SK-N-SH (cell line): ENCODE measurements around the gene P2RY13. TPM values are rescaled to one million over a fixed set of nuclear protein-coding genes. Genes with fewer than 3 reads are reported as not detected.

Experiments
- CTCF ChIA-PET: fragments of 300-600, 350-600 bp; formaldehyde crosslinking; extraction: SDS; loops from one replicate; lab custom pipeline; 2021; lab: Yijun Ruan, JAX
- POLR2A ChIA-PET: fragments of 350-600 bp; sonication (Branson Sonifier 250); formaldehyde crosslinking; extraction: SDS; loops from one replicate; lab custom pipeline; 2020; ENCODE audit warnings: antibody characterized with exemption, inconsistent platforms; lab: Yijun Ruan, JAX
- DNase-seq: peaks from one replicate; pipeline ENCODE4 v3.0.0; 2012
- H2AFZ ChIP-seq: fragments of 200-600 bp; sonication (generic); 2 replicates; pipeline ENCODE4 v1.8.1; 2016; ENCODE audit warnings: antibody characterized with exemption, mild to moderate bottlenecking, low read depth
- H3F3A ChIP-seq: fragments of 200-600 bp; sonication (generic); replicated peaks from 2 replicates; pipeline ENCODE3; 2016; ENCODE audit warnings: antibody characterized with exemption, mild to moderate bottlenecking; ENCODE audit not compliant: insufficient read depth
- H3K27ac ChIP-seq, 2 experiments: fragments of 200-500 bp in 1 of 2; fragments of 200-600 bp in 1 of 2; sonication (Bioruptor generic) in 1 of 2; sonication (generic), shearing (Covaris generic) in 1 of 2; 2 replicates each; pipeline versions ENCODE4 v1.5.1 to v1.6.1; 2014 to 2016; ENCODE audit warnings: low read depth in 2 of 2, inconsistent platforms in 1 of 2, low read length in 1 of 2, mild to moderate bottlenecking in 1 of 2, mixed read lengths in 1 of 2
- H3K27me3 ChIP-seq: fragments of 200-600 bp; sonication (generic), shearing (Covaris generic); 2 replicates; pipeline ENCODE4 v1.6.1; 2016; ENCODE audit warnings: mixed run types; ENCODE audit not compliant: insufficient read depth
- H3K36me3 ChIP-seq, 2 experiments: fragments of 200-500 bp in 1 of 2; fragments of 200-600 bp in 1 of 2; sonication (Bioruptor generic) in 1 of 2; sonication (generic) in 1 of 2; replicated peaks in 1 of 2; 2 replicates each; pipeline versions ENCODE3 to v1.5.1; 2014 to 2016; ENCODE audit warnings: low read length in 1 of 2, mild to moderate bottlenecking in 1 of 2; ENCODE audit not compliant: insufficient read depth in 2 of 2, control insufficient read depth in 1 of 2
- H3K4me1 ChIP-seq, 2 experiments: fragments of 200-500 bp in 1 of 2; fragments of 200-600 bp in 1 of 2; sonication (Bioruptor generic) in 1 of 2; sonication (generic), shearing (Covaris generic) in 1 of 2; 2 replicates each; pipeline versions ENCODE4 v1.5.1 to v1.6.1; 2014 to 2016; ENCODE audit warnings: low read depth in 1 of 2, low read length in 1 of 2, mixed run types in 1 of 2; ENCODE audit not compliant: insufficient read depth in 2 of 2, control insufficient read depth in 1 of 2
- H3K4me2 ChIP-seq: fragments of 200-600 bp; sonication (generic), shearing (Covaris generic); 2 replicates; pipeline ENCODE4 v1.6.1; 2017; ENCODE audit warnings: mixed run types
- H3K4me3 ChIP-seq, 2 experiments: fragments of 200-500 bp in 1 of 2; fragments of 200-600 bp in 1 of 2; sonication (Bioruptor generic) in 1 of 2; sonication (generic), shearing (Covaris generic) in 1 of 2; 2 replicates each; pipeline versions ENCODE4 v1.5.1 to v1.8.1; 2014 to 2016; ENCODE audit warnings: low read depth in 2 of 2, inconsistent platforms in 1 of 2, low read length in 1 of 2, mild to moderate bottlenecking in 1 of 2, mixed read lengths in 1 of 2, moderate library complexity in 1 of 2
- H3K79me2 ChIP-seq: fragments of 200-600 bp; sonication (generic); 2 replicates; pipeline ENCODE4 v1.8.1; 2017; ENCODE audit warnings: mild to moderate bottlenecking; ENCODE audit not compliant: insufficient read depth
- H3K9ac ChIP-seq: fragments of 200-600 bp; sonication (generic); 2 replicates; pipeline ENCODE4 v1.6.1; 2017; ENCODE audit warnings: mixed run types
- H3K9me2 ChIP-seq: fragments of 200-600 bp; sonication (generic); 2 replicates; pipeline ENCODE4 v1.6.1; 2017; ENCODE audit warnings: mixed run types
- H3K9me3 ChIP-seq: fragments of 200-600 bp; sonication (generic); 2 replicates; pipeline ENCODE4 v1.6.1; 2017; ENCODE audit warnings: mixed run types, mild to moderate bottlenecking, moderate library complexity
- H4K20me1 ChIP-seq: fragments of 200-600 bp; sonication (generic); 2 replicates; pipeline ENCODE4 v1.6.1; 2017; ENCODE audit warnings: mild to moderate bottlenecking, mixed run types; ENCODE audit not compliant: insufficient read depth
- ELF1 ChIP-seq: IDR thresholded peaks from 2 replicates; pipeline ENCODE4 v1.4.0; 2012
- EP300 ChIP-seq, 2 experiments: IDR thresholded peaks; 2 replicates each; pipeline versions ENCODE4 v1.4.0 to v1.6.1; 2012; ENCODE audit warnings: borderline replicate concordance in 1 of 2, low read depth in 1 of 2, low read length in 1 of 2
- EZH2phosphoT487 ChIP-seq: fragments of 200-600 bp; sonication (generic); IDR thresholded peaks from 2 replicates; pipeline ENCODE4 v1.6.1; 2017; ENCODE audit warnings: low read depth, mixed run types, mild to moderate bottlenecking, antibody characterized with exemption, moderate library complexity, borderline replicate concordance
- FOSL2 ChIP-seq: IDR thresholded peaks from 2 replicates; pipeline ENCODE4 v1.4.0; 2012; ENCODE audit warnings: low read depth, mild to moderate bottlenecking, moderate library complexity, borderline replicate concordance
- FOXJ3 ChIP-seq: sonication (generic); formaldehyde crosslinking; IDR thresholded peaks from 2 replicates; pipeline ENCODE4 v1.5.1; 2020; ENCODE audit warnings: mild to moderate bottlenecking, missing genetic modification reagents
- GABPA ChIP-seq: IDR thresholded peaks from 2 replicates; pipeline ENCODE4 v1.4.0; 2012; ENCODE audit warnings: low read depth, mild to moderate bottlenecking
- GATA2 ChIP-seq: sonication (generic); formaldehyde crosslinking; IDR thresholded peaks from 2 replicates; pipeline ENCODE4 v1.5.0; 2020; ENCODE audit warnings: mild to moderate bottlenecking, missing genetic modification reagents
- IRF3 ChIP-seq: fragments of 150-350 bp; IDR thresholded peaks from 2 replicates; pipeline ENCODE4 v1.6.1; 2016; ENCODE audit warnings: mild to moderate bottlenecking, low read depth, low read length
- MAX ChIP-seq: IDR thresholded peaks from 2 replicates; pipeline ENCODE4 v1.4.0; 2012; ENCODE audit warnings: low read depth
- MEF2A ChIP-seq: IDR thresholded peaks from 2 replicates; pipeline ENCODE4 v1.4.0; 2012; ENCODE audit warnings: low read depth, borderline replicate concordance
- NFIC ChIP-seq: IDR thresholded peaks from 2 replicates; pipeline ENCODE4 v1.4.0; 2012; ENCODE audit warnings: borderline replicate concordance
- NRF1 ChIP-seq: IDR thresholded peaks from 2 replicates; pipeline ENCODE4 v1.6.1; 2012; ENCODE audit warnings: low read depth, mild to moderate bottlenecking, low read length
- PBX3 ChIP-seq: IDR thresholded peaks from 2 replicates; pipeline ENCODE4; 2012
- RXRA ChIP-seq: IDR thresholded peaks from 2 replicates; pipeline ENCODE4 v1.4.0; 2012; ENCODE audit warnings: low read depth, mild to moderate bottlenecking, borderline replicate concordance
- SMC3 ChIP-seq: IDR thresholded peaks from 2 replicates; pipeline ENCODE4 v1.6.1; 2012; ENCODE audit warnings: low read depth, low read length, improper control_type of control experiment
- TCF12 ChIP-seq: IDR thresholded peaks from 2 replicates; pipeline ENCODE4 v1.4.0; 2012
- TEAD4 ChIP-seq: IDR thresholded peaks from 2 replicates; pipeline ENCODE4 v1.4.0; 2012; ENCODE audit warnings: mild to moderate bottlenecking, borderline replicate concordance; ENCODE audit not compliant: insufficient read depth
- USF2 ChIP-seq: fragments of 150-350 bp; IDR thresholded peaks from 2 replicates; pipeline ENCODE4 v1.6.1; 2017; ENCODE audit warnings: antibody characterized with exemption, low read length, low read depth, borderline replicate concordance
- YY1 ChIP-seq: IDR thresholded peaks from 2 replicates; pipeline ENCODE4 v1.4.0; 2012; ENCODE audit warnings: low read depth, mild to moderate bottlenecking
- WGBS: methylation state at CpG from one replicate; pipeline ENCODE4 v1.1.6; 2017; ENCODE audit warnings: low lambda C conversion rate; 5-methylcytosine and 5-hydroxymethylcytosine counted together
- polyA plus RNA-seq, 3 experiments: library from polyadenylated mRNA; depleted of rRNA; stranded (reverse); fragments of >200 nt; gene quantifications; 2 replicates each; pipeline ENCODE4 v1.2.3, GENCODE V29; 2012

P2RY13 gene
- polyA plus RNA-seq, 1 of the 3 experiments (the other 2 are of a cell fraction) = not detected

- Histone ChIP-seq H3K36me3 (no peaks in the 10 kb centered on the region), H4K20me1 (no peaks in the 10 kb centered on the region), H3K9me2 (no peaks in the 10 kb centered on the region), H3K9me3 (no peaks in the 10 kb centered on the region), H3K27ac (peak overlapping the region; percentile 68 to 85; a peak in 3 of 4 replicates), H3K79me2 (no peaks in the 10 kb centered on the region), H3F3A (peaks cover 26% of the 10 kb centered on the region), H3K4me3 (peak overlapping the region; percentile 12 to 32; a peak in 2 of 4 replicates), H3K9ac (peak overlapping the region; percentile 45; the same call in 1 of the 2 replicates), H3K4me1 (peaks cover 0 to 13% of the 10 kb centered on the region in 2 experiments; a peak in 2 of 4 replicates), H2AFZ (peak overlapping the region; percentile 2; the same call in 1 of the 2 replicates), H3K4me2 (peak overlapping the region; percentile 62), H3K27me3 (peaks cover 4% of the 10 kb centered on the region; the same call in 1 of the 2 replicates)
- DNase-seq = no peak
- TF ChIP-seq GATA2 (CRISPR knock-in tag) (no peak), ELF1 (peak; percentile 5; the same call in 1 of the 2 replicates)
- ChIA-PET CTCF (interaction anchor here (1.5 kb wide), 1 partner anchor 138 kb away, joined by 6 read pairs; no protein-coding TSS in a partner anchor), POLR2A (no interaction called here)
- WGBS = 48% methylated on average over 4 of the region's 4 CpGs
Measured at GRCh38 chr3:151305775-151306151, 23.6 kb downstream of the P2RY13 start.

GRCh38 chr3:151305060-151305774, 24.1 kb downstream of the P2RY13 start:
- WGBS = 16% methylated on average over 7 of the region's 7 CpGs
- Histone ChIP-seq H2AFZ (peak overlapping the region; percentile 2; the same call in 1 of the 2 replicates), H3K4me2 (peak overlapping the region; percentile 62), H3K79me2 (no peaks in the 10 kb centered on the region), H3K4me3 (peak overlapping the region; percentile 12 to 32; a peak in 2 of 4 replicates), H3K9me2 (no peaks in the 10 kb centered on the region), H3K27ac (peak overlapping the region; percentile 68 to 85; a peak in 3 of 4 replicates), H3K9me3 (no peaks in the 10 kb centered on the region), H3K36me3 (no peaks in the 10 kb centered on the region), H3K9ac (peak overlapping the region; percentile 45; the same call in 1 of the 2 replicates), H3K4me1 (peaks cover 0 to 13% of the 10 kb centered on the region in 2 experiments; a peak in 2 of 4 replicates), H3F3A (peaks cover 26% of the 10 kb centered on the region), H4K20me1 (no peaks in the 10 kb centered on the region), H3K27me3 (peaks cover 4% of the 10 kb centered on the region; the same call in 1 of the 2 replicates)
- peak; percentile 4 for DNase-seq
- POLR2A ChIA-PET = no interaction called here
- CTCF ChIA-PET = interaction anchor here (1.0 to 1.5 kb wide), 4 partner anchors 13 to 137 kb away, joined by 4 to 6 read pairs (median 4); no protein-coding TSS in a partner anchor
- TF ChIP-seq MAX = peak; percentile 68
- TF ChIP-seq MEF2A = no peak
- no peak for TF ChIP-seq NRF1
- TF ChIP-seq IRF3 = no peak
- TF ChIP-seq EP300 (IDR thresholded peaks at IDR 0.05; ENCODE audit: borderline replicate concordance in 1 of 2, low read depth in 1 of 2, low read length in 1 of 2) = peak in 1 of 2 experiments; percentile 92; a peak in 2 of 4 replicates
- no peak for TF ChIP-seq GABPA
- TF ChIP-seq GATA2 (CRISPR knock-in tag) = no peak
- TF ChIP-seq FOXJ3 (CRISPR knock-in tag) = no peak
- peak; percentile 88 for TF ChIP-seq PBX3
- TF ChIP-seq SMC3 = no peak
- no peak for TF ChIP-seq YY1
- TF ChIP-seq RXRA = peak; percentile 64; the same call in 1 of the 2 replicates
- peak; percentile 85 for TF ChIP-seq NFIC
- TF ChIP-seq FOSL2 = peak; percentile 63
- peak; percentile 98 for TF ChIP-seq TCF12
- peak; percentile 97 for TF ChIP-seq TEAD4
- no peak for TF ChIP-seq USF2
- no peak for TF ChIP-seq EZH2phosphoT487
